GM23338 (cell line): ENCODE measurements around the gene RAD51B. TPM values are rescaled to one million over a fixed set of nuclear protein-coding genes. Genes with fewer than 3 reads are reported as not detected.
A peak's percentile ranks its signal among the peaks of the same experiment; 100 is the strongest.

Source experiments
- ATAC-seq: fragments of 200-7000 bp; cut with Tn5 transposase; 3 replicates; pipeline ENCODE4 v1.9.1; 2020
- DNase-seq: peaks from one replicate; pipeline ENCODE4 v3.0.0-alpha.2; 2015; ENCODE audit warnings: low spot score
- H2AFZ ChIP-seq: fragments of 200-600 bp; sonication (generic); 2 replicates; pipeline ENCODE4 v1.8.0; 2016; ENCODE audit warnings: antibody characterized with exemption, mild to moderate bottlenecking, moderate library complexity
- H3F3A ChIP-seq: fragments of 200-600 bp; sonication (generic); replicated peaks from 2 replicates; pipeline ENCODE4 v1.8.0; 2017; ENCODE audit warnings: antibody characterized with exemption, mixed run types, low read depth
- H3K27ac ChIP-seq: fragments of 200-600 bp; sonication (generic); 2 replicates; pipeline ENCODE4 v1.6.1; 2016; ENCODE audit warnings: low read depth
- H3K27me3 ChIP-seq: fragments of 200-600 bp; sonication (generic); 2 replicates; pipeline ENCODE4 v1.8.0; 2016; ENCODE audit warnings: mild to moderate bottlenecking, mixed run types, moderate library complexity; ENCODE audit not compliant: insufficient read depth
- H3K36me3 ChIP-seq: fragments of 200-600 bp; sonication (generic); 2 replicates; pipeline ENCODE4 v1.8.0; 2016; ENCODE audit warnings: mild to moderate bottlenecking; ENCODE audit not compliant: insufficient read depth
- H3K4me1 ChIP-seq: fragments of 200-600 bp; sonication (generic); 2 replicates; pipeline ENCODE4 v1.8.0; 2016; ENCODE audit warnings: mild to moderate bottlenecking, moderate library complexity; ENCODE audit not compliant: insufficient read depth
- H3K4me2 ChIP-seq: fragments of 200-600 bp; sonication (generic); 2 replicates; pipeline ENCODE4 v1.7.1; 2017; ENCODE audit warnings: mixed run types
- H3K4me3 ChIP-seq: fragments of 200-600 bp; sonication (generic); 2 replicates; pipeline ENCODE4 v1.6.1; 2016; ENCODE audit warnings: mixed run types
- H3K79me2 ChIP-seq: fragments of 200-600 bp; sonication (generic); replicated peaks from 2 replicates; pipeline ENCODE4 v1.8.0; 2017; ENCODE audit warnings: mild to moderate bottlenecking; ENCODE audit not compliant: insufficient read depth
- H3K9me2 ChIP-seq: fragments of 200-600 bp; sonication (generic); 2 replicates; pipeline ENCODE4 v1.8.0; 2017; ENCODE audit not compliant: insufficient read depth
- H4K20me1 ChIP-seq: fragments of 200-600 bp; sonication (generic); replicated peaks from 2 replicates; pipeline ENCODE4 v1.8.0; 2017; ENCODE audit warnings: mild to moderate bottlenecking; ENCODE audit not compliant: insufficient read depth
- H3K27ac Mint-ChIP-seq: 2 replicates; pipeline ENCODE4 v1.8.0; 2020; ENCODE audit warnings: inconsistent platforms, mild to moderate bottlenecking, moderate library complexity, mixed read lengths
- H3K27me3 Mint-ChIP-seq: 3 replicates; pipeline ENCODE4 v1.8.0; 2022; ENCODE audit warnings: low read depth, mild to moderate bottlenecking, moderate library complexity, mixed read lengths, inconsistent platforms; ENCODE audit not compliant: insufficient read depth, poor library complexity
- H3K36me3 Mint-ChIP-seq: 3 replicates; pipeline ENCODE4 v1.8.0; 2021; ENCODE audit warnings: low read depth, mild to moderate bottlenecking, inconsistent platforms, moderate library complexity, mixed read lengths
- H3K4me1 Mint-ChIP-seq: 3 replicates; pipeline ENCODE4 v1.8.0; 2020; ENCODE audit warnings: mild to moderate bottlenecking, inconsistent platforms, mixed read lengths
- H3K4me3 Mint-ChIP-seq: 3 replicates; pipeline ENCODE4 v1.8.0; 2021; ENCODE audit warnings: moderate library complexity, mild to moderate bottlenecking, inconsistent platforms, mixed read lengths
- H3K9me3 Mint-ChIP-seq: 3 replicates; pipeline ENCODE4 v1.8.0; 2020; ENCODE audit warnings: moderate library complexity, mild to moderate bottlenecking, inconsistent platforms, mixed read lengths
- CREB1 ChIP-seq: fragments of 250-450 bp; sonication (Bioruptor Pico); IDR thresholded peaks from 2 replicates; pipeline ENCODE4 v1.5.0; 2020; ENCODE audit warnings: low read depth, mild to moderate bottlenecking, moderate library complexity
- ETS1 ChIP-seq: IDR thresholded peaks from 2 replicates; pipeline ENCODE4 v1.6.1; 2016; ENCODE audit warnings: antibody characterized with exemption
- EZH2 ChIP-seq: fragments of 200-600 bp; sonication (generic); IDR thresholded peaks from one replicate; pipeline ENCODE4 v1.8.0; 2017; ENCODE audit warnings: antibody characterized with exemption, mild to moderate bottlenecking, low read depth; ENCODE audit not compliant: unreplicated experiment
- EZH2phosphoT487 ChIP-seq: fragments of 200-600 bp; sonication (generic); IDR thresholded peaks from one replicate; pipeline ENCODE4 v1.8.1; 2018; ENCODE audit warnings: antibody characterized with exemption; ENCODE audit not compliant: unreplicated experiment
- JUNB ChIP-seq: IDR thresholded peaks from one replicate; pipeline ENCODE4 v1.6.1; 2016; ENCODE audit warnings: antibody characterized with exemption; ENCODE audit not compliant: unreplicated experiment
- NANOG ChIP-seq: IDR thresholded peaks from 2 replicates; pipeline ENCODE4 v1.6.1; 2016; ENCODE audit warnings: antibody characterized with exemption, borderline replicate concordance
- POLR2AphosphoS5 ChIP-seq: IDR thresholded peaks from 2 replicates; pipeline ENCODE4 v1.6.1; 2016; ENCODE audit warnings: antibody characterized with exemption, low read depth
- REST ChIP-seq: IDR thresholded peaks from one replicate; pipeline ENCODE4 v1.6.1; 2018; ENCODE audit warnings: antibody characterized with exemption; ENCODE audit not compliant: unreplicated experiment
- STAT1 ChIP-seq: IDR thresholded peaks from one replicate; pipeline ENCODE4 v1.6.1; 2016; ENCODE audit warnings: antibody characterized with exemption; ENCODE audit not compliant: unreplicated experiment
- ZNF114 ChIP-seq: fragments of 250-450 bp; sonication (Bioruptor Pico); IDR thresholded peaks from 2 replicates; pipeline ENCODE4 v1.5.0; 2020; ENCODE audit warnings: mild to moderate bottlenecking, moderate library complexity
- ZNF331 ChIP-seq: fragments of 250-450 bp; sonication (Bioruptor Pico); IDR thresholded peaks from 2 replicates; pipeline ENCODE4 v1.5.0; 2020; ENCODE audit warnings: low read depth, mild to moderate bottlenecking, moderate library complexity
- polyA plus RNA-seq: library from polyadenylated mRNA; unstranded; fragments of >200 nt; fragmentation: Nextera tagmentation; extraction: Ambion mirVana; gene quantifications from 2 replicates; pipeline ENCODE4 v1.2.1, GENCODE V29; 2016
- total RNA-seq: library from RNA; depleted of rRNA; stranded (reverse); fragments of >200 nt; shearing (Covaris generic); gene quantifications from 2 replicates; pipeline ENCODE4 v1.2.3, GENCODE V29; 2014
- TF ChIP-seq, protein P1 (sequence below): fragments of 250-450 bp; sonication (Bioruptor Pico); IDR thresholded peaks from 2 replicates; pipeline ENCODE4 v1.5.0; 2020; ENCODE audit warnings: mild to moderate bottlenecking, moderate library complexity
- TF ChIP-seq, protein P2 (sequence below), 2 experiments: fragments of 200-600 bp in 1 of 2; sonication (generic) in 1 of 2; conservative IDR thresholded peaks; 2 replicates each; pipeline versions ENCODE4 v1.5.1 to v1.6.1; 2016 to 2017; ENCODE audit warnings: antibody characterized with exemption in 2 of 2, low read depth in 2 of 2, mild to moderate bottlenecking in 2 of 2, moderate library complexity in 1 of 2

The RAD51B gene
- total and polyA plus RNA-seq, 2 experiments from 2014 or later = 15.7 to 29.1 TPM

DNA sequence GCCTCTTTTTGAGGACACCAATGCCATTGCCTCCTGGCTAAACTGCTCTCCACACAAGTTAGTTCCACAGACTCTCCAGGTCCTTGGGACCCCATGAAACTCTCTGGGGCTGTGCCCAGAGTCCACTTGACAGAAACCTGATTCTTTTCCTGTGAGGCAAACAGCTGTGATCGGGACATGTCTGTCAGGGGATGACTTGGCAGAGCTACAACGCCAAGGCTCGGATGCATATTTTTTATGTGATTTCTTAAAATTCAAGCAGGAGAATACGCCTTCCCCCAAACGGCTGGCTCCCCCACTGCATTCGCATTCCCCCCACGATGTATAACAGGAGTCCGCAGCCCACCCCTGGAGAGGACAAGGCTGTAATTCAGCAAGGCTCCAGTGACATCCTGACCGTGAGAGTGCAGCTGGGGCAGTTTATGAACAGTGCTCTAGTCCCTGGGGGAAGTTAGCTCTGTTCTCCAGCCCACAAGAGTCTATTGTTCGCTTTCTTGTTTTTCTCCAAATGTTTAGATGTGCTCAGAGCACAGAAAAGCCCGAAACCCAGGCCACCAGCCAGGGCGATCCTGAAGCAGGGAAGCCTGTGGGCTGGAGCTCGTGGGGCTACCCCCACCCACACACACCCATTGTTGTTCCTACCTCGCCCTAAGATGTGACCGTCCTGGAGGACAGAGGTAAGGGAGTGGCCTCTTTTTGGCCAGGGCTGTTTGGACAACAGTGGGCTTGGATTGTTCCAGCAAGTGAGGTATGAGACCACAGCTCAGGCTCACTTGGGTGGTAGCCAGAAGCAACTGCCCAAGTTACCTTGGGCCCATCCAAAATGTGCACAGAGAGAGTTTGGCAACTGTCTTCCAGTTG is 813.8 kb downstream of the RAD51B start:
- Mint-ChIP-seq H3K27me3 (peaks cover 12% of the 10 kb centered on the region), H3K4me1 (peaks cover 32% of the 10 kb centered on the region), H3K4me3 (no peak overlapping the region), H3K36me3 (no peaks in the 10 kb centered on the region), H3K9me3 (no peaks in the 10 kb centered on the region), H3K27ac (peak overlapping the region; percentile 62; the same call in 1 of the 2 replicates)
- Histone ChIP-seq H3K36me3 (no peaks in the 10 kb centered on the region), H4K20me1 (no peaks in the 10 kb centered on the region), H3K27me3 (no peaks in the 10 kb centered on the region), H2AFZ (no peak overlapping the region), H3F3A (no peaks in the 10 kb centered on the region), H3K79me2 (no peaks in the 10 kb centered on the region), H3K27ac (no peak overlapping the region), H3K4me1 (peaks cover 15% of the 10 kb centered on the region), H3K9me2 (no peaks in the 10 kb centered on the region), H3K4me3 (no peak overlapping the region), H3K4me2 (no peak overlapping the region)
- TF ChIP-seq POLR2AphosphoS5 = no peak
- TF ChIP-seq, protein P1, sequence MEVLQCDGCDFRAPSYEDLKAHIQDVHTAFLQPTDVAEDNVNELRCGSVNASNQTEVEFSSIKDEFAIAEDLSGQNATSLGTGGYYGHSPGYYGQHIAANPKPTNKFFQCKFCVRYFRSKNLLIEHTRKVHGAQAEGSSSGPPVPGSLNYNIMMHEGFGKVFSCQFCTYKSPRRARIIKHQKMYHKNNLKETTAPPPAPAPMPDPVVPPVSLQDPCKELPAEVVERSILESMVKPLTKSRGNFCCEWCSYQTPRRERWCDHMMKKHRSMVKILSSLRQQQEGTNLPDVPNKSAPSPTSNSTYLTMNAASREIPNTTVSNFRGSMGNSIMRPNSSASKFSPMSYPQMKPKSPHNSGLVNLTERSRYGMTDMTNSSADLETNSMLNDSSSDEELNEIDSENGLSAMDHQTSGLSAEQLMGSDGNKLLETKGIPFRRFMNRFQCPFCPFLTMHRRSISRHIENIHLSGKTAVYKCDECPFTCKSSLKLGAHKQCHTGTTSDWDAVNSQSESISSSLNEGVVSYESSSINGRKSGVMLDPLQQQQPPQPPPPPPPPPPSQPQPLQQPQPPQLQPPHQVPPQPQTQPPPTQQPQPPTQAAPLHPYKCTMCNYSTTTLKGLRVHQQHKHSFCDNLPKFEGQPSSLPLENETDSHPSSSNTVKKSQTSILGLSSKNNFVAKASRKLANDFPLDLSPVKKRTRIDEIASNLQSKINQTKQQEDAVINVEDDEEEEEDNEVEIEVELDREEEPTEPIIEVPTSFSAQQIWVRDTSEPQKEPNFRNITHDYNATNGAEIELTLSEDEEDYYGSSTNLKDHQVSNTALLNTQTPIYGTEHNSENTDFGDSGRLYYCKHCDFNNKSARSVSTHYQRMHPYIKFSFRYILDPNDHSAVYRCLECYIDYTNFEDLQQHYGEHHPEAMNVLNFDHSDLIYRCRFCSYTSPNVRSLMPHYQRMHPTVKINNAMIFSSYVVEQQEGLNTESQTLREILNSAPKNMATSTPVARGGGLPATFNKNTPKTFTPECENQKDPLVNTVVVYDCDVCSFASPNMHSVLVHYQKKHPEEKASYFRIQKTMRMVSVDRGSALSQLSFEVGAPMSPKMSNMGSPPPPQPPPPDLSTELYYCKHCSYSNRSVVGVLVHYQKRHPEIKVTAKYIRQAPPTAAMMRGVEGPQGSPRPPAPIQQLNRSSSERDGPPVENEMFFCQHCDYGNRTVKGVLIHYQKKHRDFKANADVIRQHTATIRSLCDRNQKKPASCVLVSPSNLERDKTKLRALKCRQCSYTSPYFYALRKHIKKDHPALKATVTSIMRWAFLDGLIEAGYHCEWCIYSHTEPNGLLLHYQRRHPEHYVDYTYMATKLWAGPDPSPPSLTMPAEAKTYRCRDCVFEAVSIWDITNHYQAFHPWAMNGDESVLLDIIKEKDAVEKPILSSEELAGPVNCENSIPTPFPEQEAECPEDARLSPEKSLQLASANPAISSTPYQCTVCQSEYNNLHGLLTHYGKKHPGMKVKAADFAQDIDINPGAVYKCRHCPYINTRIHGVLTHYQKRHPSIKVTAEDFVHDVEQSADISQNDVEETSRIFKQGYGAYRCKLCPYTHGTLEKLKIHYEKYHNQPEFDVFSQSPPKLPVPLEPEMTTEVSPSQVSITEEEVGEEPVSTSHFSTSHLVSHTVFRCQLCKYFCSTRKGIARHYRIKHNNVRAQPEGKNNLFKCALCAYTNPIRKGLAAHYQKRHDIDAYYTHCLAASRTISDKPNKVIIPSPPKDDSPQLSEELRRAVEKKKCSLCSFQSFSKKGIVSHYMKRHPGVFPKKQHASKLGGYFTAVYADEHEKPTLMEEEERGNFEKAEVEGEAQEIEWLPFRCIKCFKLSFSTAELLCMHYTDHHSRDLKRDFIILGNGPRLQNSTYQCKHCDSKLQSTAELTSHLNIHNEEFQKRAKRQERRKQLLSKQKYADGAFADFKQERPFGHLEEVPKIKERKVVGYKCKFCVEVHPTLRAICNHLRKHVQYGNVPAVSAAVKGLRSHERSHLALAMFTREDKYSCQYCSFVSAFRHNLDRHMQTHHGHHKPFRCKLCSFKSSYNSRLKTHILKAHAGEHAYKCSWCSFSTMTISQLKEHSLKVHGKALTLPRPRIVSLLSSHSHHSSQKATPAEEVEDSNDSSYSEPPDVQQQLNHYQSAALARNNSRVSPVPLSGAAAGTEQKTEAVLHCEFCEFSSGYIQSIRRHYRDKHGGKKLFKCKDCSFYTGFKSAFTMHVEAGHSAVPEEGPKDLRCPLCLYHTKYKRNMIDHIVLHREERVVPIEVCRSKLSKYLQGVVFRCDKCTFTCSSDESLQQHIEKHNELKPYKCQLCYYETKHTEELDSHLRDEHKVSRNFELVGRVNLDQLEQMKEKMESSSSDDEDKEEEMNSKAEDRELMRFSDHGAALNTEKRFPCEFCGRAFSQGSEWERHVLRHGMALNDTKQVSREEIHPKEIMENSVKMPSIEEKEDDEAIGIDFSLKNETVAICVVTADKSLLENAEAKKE (CRISPR knock-in tag) = no peak
- no peak for TF ChIP-seq ZNF114 (CRISPR knock-in tag)
- no peak for TF ChIP-seq STAT1
- no peak for TF ChIP-seq ZNF331 (CRISPR knock-in tag)
- TF ChIP-seq JUNB = no peak
- no peak for TF ChIP-seq NANOG
- TF ChIP-seq EZH2 = no peak
- no peak for TF ChIP-seq EZH2phosphoT487
- no peak for TF ChIP-seq ETS1
- TF ChIP-seq CREB1 (CRISPR knock-in tag) = no peak
- TF ChIP-seq REST = no peak
- TF ChIP-seq, protein P2, sequence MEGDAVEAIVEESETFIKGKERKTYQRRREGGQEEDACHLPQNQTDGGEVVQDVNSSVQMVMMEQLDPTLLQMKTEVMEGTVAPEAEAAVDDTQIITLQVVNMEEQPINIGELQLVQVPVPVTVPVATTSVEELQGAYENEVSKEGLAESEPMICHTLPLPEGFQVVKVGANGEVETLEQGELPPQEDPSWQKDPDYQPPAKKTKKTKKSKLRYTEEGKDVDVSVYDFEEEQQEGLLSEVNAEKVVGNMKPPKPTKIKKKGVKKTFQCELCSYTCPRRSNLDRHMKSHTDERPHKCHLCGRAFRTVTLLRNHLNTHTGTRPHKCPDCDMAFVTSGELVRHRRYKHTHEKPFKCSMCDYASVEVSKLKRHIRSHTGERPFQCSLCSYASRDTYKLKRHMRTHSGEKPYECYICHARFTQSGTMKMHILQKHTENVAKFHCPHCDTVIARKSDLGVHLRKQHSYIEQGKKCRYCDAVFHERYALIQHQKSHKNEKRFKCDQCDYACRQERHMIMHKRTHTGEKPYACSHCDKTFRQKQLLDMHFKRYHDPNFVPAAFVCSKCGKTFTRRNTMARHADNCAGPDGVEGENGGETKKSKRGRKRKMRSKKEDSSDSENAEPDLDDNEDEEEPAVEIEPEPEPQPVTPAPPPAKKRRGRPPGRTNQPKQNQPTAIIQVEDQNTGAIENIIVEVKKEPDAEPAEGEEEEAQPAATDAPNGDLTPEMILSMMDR (conservative IDR thresholded peaks at IDR 0.05; ENCODE audit: low read depth in 2 of 2) = no peak
- DNase-seq = no peak
- ATAC-seq = no peak
